ENCODE results near the gene NR6A1.

NR6A1 gene

GRCh38 chr9:124557895-124558294 lies 213.2 kb downstream of the NR6A1 start:
- no peak for DNase-seq

GRCh38 chr9:124555043-124555442 lies 216.1 kb downstream of the NR6A1 start:
- DNase-seq: no peak

DNA sequence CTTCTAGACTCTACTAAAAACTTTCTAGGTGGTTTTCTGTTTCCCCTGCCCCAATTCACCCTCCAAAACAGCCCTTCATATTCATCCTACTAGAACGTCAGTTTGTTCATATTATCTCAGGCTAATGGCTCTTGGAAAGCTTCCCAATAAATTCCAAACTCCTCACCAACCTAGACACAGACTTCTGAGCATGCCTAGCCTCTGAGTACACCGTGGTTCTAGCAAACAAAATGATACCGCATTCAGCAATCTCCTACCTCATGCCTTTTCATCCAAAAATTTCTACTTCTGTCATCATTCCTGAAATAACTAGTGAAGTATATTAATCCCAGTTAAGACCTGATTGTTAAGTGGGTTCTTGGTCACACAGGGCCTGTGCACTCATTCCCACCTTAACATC lies 217.4 kb downstream of the NR6A1 start:
- no peak for DNase-seq

DNA sequence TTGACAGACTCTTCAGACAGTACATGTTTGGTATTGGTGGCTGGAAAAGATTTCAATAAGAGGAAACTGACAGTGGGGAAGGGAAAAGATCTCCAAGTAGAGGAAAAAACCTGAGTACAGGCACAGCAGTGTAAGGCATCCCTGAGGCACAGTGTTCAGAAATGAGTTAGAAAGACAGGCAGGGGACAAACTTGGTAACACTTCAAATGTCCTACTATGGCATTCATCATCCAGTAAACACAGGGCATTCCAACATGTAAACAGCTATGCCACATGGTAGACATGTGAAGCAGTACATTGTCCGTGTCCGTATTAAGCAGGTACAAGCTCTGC lies 218.9 kb downstream of the NR6A1 start:
- DNase-seq: no peak

GRCh38 chr9:124551472-124552272 lies 219.4 kb downstream of the NR6A1 start:
- peak in 1 of 2 experiments; percentile 43 for DNase-seq

GRCh38 chr9:124550072-124550471 lies 221.0 kb downstream of the NR6A1 start:
- no peak for DNase-seq

- DNase-seq: no peak
Observed at GRCh38 chr9:124549016-124549415, 222.1 kb downstream of the NR6A1 start.

GRCh38 chr9:124544535-124544934 lies 226.6 kb downstream of the NR6A1 start:
- DNase-seq: no peak

GRCh38 chr9:124541824-124542223 lies 229.3 kb downstream of the NR6A1 start:
- DNase-seq: no peak

- no peak for DNase-seq
Observed at GRCh38 chr9:124537926-124538325, 233.2 kb downstream of the NR6A1 start.

GRCh38 chr9:124535846-124536245 lies 235.3 kb downstream of the NR6A1 start:
- no peak for DNase-seq

DNA sequence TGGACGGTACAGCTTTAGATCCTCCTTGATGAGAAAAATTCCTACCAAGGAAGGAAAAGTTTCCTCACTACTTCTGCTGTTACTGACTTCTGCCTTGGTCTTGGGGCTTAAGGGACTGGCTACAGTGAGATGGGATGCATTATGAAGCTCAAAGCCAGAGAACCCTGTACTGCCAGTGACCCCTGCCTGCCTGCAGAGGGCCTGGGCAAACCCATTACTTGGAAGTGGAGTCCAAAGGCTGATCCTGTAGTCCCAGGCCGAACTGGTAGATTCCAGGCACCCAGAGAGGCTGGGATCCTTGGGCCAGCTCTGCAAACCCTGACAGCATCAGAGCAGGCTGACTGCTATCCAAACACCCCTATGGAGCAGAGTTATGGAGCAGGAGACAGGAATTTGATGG lies 238.2 kb downstream of the NR6A1 start:
- no peak for DNase-seq

GRCh38 chr9:124531115-124531514 lies 240.0 kb downstream of the NR6A1 start:
- no peak for DNase-seq

GRCh38 chr9:124530246-124530645 lies 240.9 kb downstream of the NR6A1 start:
- no peak for DNase-seq

DNA sequence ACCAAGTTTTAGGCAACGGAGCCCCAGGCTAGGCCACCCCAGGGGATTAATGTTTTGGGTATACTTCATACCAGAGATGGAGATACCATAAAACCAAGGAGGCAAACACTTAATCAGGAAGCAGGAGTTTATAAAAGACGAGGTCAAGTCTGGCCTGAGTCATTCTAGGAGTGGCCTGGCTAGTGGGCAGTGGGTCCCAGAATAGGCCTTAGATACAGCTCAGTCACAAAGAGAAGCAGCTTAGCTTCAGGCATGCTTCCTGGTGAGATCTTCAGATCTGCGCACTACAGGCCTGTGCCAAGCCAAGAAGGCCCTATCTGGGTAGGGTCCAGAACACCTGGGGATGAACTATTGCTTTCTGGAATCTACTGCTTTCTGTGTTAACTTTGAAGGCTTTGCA lies 243.3 kb downstream of the NR6A1 start:
- DNase-seq: no peak

DNA sequence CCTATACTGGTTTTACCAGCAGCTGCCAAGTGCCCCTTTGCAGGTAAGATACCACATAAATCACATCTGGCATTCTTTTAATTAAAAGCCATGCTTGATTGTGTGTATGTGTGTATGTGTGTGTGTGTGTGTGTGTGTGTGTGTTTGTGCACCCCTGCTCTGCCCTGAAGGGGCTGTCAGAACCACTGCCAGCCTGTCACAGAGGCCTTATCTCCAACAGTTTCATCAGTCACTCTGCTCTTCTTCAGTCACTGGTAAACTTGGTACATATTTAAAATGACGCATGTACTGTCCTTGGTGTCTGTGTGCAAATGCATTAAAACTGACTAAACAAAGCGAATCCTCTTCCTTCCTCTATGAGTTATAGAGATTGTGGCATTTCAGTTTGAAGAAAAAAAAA lies 244.9 kb downstream of the NR6A1 start:
- DNase-seq: no peak

DNA sequence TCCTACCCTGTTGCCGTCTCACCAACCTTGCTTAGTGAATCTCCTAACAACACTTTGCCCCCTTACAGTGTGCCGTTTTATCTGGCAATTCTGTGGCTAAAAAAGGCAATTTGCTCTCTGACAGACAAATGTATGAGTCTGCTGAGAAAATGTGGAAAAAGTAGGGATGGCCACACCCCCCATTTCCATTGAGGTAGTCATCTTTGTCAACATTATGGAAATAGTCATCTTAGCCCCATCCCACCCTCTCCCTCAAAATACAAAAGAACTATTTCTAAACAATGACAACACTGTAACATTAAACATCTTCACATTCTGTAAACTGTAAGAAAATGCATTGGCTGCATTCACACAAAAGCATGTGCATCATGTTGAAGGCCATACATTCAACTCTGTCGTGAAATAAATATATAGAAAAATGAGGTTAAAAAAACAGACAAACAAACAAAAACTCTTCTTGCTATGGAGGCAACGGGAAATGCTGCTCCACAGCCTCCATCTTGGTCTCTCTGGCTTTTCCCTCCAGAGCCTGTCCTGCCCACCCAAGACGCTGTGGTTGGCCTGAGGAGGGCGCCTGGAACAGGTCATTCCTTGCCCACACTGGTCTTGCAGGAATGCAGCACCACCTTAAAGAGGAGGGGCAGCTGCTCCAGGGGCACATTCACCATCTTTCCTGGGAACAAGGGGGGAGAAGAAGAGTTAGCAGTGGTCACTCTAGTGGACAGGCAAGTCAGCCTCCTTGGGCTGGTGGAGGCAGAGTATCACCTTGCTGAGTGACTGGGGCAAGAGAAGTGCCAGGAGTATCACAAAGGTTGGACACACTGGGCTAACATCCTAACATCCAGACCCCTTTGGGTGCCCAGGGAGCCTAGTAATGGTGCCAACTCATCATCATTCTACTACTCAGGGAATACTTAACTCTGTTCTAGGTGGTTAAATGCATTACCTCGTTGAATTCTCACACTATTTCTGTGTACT lies 248.7 kb downstream of the NR6A1 start:
- DNase-seq: no peak

DNA sequence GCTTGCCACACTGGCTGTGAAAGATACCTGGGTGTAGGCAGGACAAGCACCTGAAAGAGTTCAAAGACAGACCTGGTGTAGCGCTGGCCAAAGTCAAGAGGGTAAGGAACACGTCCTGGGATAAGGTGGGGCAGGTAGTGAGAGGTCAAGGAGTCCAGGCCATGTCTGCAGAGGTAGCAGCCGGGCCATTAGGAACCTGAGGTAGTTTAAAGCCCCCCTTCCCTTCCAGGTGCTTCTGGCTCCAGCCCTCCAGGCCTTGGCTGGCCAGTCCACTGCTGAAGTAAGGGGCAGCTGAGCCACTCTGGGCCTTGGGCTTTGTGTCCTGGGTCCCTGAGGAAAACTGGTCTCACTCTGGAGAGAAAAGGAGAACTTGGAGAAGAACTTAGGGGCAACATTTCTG lies 250.0 kb downstream of the NR6A1 start:
- no peak for DNase-seq

- DNase-seq: no peak
Observed at GRCh38 chr9:124520206-124520596, 250.9 kb downstream of the NR6A1 start.

DNA sequence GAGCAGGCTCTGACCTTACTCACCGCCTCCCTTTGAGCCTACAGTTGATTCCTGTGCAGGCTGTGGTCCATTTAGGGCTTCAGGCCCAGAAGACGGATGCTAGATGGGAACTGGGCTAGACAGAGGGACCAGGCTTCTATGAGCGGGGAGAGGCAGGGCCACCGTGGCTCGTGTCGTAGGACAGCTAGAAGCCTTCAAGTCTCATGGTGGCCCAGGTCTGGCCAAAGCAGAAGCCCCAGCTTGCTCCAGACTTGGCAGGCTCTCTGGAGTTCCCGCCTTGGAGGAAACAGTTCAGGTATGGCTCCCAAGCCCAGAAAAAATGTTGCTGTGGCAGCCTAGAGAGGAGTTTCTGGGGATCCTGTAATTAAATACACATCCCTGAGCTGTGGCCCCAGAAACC lies 253.0 kb downstream of the NR6A1 start:
- DNase-seq: no peak

DNA sequence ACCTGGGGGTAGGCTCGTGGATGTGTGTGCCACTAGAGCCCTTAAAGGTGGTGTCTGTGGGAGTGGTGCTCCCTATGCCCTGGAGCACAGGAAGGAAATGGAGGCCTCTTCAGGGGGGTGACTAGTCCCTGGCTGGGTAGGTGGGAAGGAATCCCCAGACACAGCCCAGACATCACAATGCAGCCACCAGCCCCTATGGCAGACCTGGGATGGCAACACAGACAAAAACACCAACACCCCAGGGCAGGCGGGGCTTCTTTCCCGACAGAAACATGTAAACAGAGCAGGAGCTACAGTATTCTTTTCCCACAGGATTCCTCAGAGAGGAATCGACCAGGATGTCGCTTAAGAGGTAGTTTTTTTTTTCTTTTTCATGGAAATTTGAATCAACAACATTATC lies 253.5 kb downstream of the NR6A1 start:
- DNase-seq: no peak

- DNase-seq: no peak
Observed at GRCh38 chr9:124514874-124515273, 256.2 kb downstream of the NR6A1 start.

GRCh38 chr9:124514125-124514524 lies 257.0 kb downstream of the NR6A1 start:
- no peak for DNase-seq

DNA sequence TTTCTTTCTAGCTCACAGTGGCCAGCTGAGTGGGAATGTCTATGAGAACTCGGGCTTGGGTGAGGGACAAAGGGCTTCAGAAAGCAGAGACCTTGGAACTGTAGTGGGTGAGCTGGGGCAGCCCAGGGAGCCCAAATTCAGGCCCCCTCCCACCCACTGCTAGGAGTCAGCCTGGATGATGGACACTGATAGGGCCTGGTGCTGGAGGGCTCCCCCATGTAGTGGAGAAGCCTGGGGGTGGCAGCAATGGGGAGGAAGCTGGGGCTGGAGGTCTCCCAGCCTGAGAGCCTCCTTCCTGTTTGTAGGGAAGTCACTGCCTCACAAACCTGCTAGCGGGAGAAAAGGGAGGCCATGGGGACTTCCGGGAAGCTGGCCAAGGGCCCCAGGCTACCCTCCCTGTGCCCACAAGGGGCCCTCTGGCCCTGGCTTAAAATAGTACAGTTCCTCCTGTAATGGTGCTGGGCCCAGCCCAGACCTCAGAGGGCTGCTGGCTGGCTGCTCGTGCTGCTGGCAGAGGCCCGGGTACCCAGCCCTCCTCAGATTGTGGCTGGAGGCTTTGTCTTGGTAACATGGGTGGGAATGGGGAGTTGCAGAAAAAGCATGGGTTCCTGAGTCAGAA lies 257.6 kb downstream of the NR6A1 start:
- peak in 1 of 2 experiments; percentile 35 for DNase-seq
